Neuronal stem cell (in vitro differentiated cells): ENCODE results near the gene SPATC1L.

Experiments
- DNase-seq: peaks from one replicate; pipeline ENCODE4 v3.0.0-alpha.2; 2013; ENCODE audit warnings: low spot score
- H2AFZ ChIP-seq: one replicate; pipeline ENCODE4 v1.6.1; 2013; ENCODE audit warnings: mild to moderate bottlenecking, low read length, inconsistent platforms
- H2AK5ac ChIP-seq: 2 replicates; pipeline ENCODE4 v1.6.1; 2013; ENCODE audit warnings: low read depth, mild to moderate bottlenecking, inconsistent platforms, low read length, moderate library complexity, mixed read lengths
- H2BK120ac ChIP-seq: 2 replicates; pipeline ENCODE4 v1.6.1; 2013; ENCODE audit warnings: low read depth, mild to moderate bottlenecking, inconsistent platforms, low read length, moderate library complexity, mixed read lengths
- H2BK12ac ChIP-seq: one replicate; pipeline ENCODE4 v1.6.1; 2013; ENCODE audit warnings: low read length, inconsistent platforms
- H2BK15ac ChIP-seq: 2 replicates; pipeline ENCODE4 v1.6.1; 2013; ENCODE audit warnings: mild to moderate bottlenecking, low read length, inconsistent platforms, mixed read lengths
- H2BK5ac ChIP-seq: one replicate; pipeline ENCODE4 v1.6.1; 2013; ENCODE audit warnings: inconsistent platforms, mild to moderate bottlenecking, low read length, moderate library complexity
- H3K14ac ChIP-seq: one replicate; pipeline ENCODE4 v1.6.1; 2013; ENCODE audit warnings: low read length, inconsistent platforms
- H3K18ac ChIP-seq: 2 replicates; pipeline ENCODE4 v1.6.1; 2013; ENCODE audit warnings: low read length, inconsistent platforms
- H3K23ac ChIP-seq: 2 replicates; pipeline ENCODE4 v1.6.1; 2013; ENCODE audit warnings: low read depth, mild to moderate bottlenecking, mixed read lengths, low read length, inconsistent platforms; ENCODE audit not compliant: poor library complexity
- H3K27ac ChIP-seq: replicated peaks from 3 replicates; pipeline ENCODE4 v1.5.1; 2013; ENCODE audit warnings: low read length, inconsistent platforms
- H3K27me3 ChIP-seq, 3 experiments: 2 replicates each; pipeline ENCODE4 v1.6.1; 2013; ENCODE audit warnings: low read length in 3 of 3, mild to moderate bottlenecking in 2 of 3, inconsistent platforms in 1 of 3, low read depth in 1 of 3, mixed read lengths in 1 of 3, moderate library complexity in 1 of 3; ENCODE audit not compliant: control insufficient read depth in 3 of 3, insufficient read depth in 3 of 3
- H3K36me3 ChIP-seq, 2 donors: replicated peaks in 1 of 2; 2 replicates each; pipeline ENCODE4 v1.6.1; 2013; ENCODE audit warnings: low read length in 2 of 2; ENCODE audit not compliant: control insufficient read depth in 2 of 2, insufficient read depth in 2 of 2
- H3K4ac ChIP-seq: 2 replicates; pipeline ENCODE4 v1.6.1; 2013; ENCODE audit warnings: inconsistent platforms, mild to moderate bottlenecking, low read length, moderate library complexity
- H3K4me1 ChIP-seq, 2 donors: 1 replicate in 1 of 2; 2 replicates in 1 of 2; pipeline ENCODE4 v1.6.1; 2013; ENCODE audit warnings: low read length in 2 of 2, low read depth in 1 of 2; ENCODE audit not compliant: control insufficient read depth in 2 of 2, insufficient read depth in 1 of 2
- H3K4me2 ChIP-seq: one replicate; pipeline ENCODE4 v1.6.1; 2013; ENCODE audit warnings: mild to moderate bottlenecking, low read length, inconsistent platforms; ENCODE audit not compliant: insufficient read depth, poor library complexity, severe bottlenecking
- H3K4me3 ChIP-seq, 2 donors: 2 replicates each; pipeline ENCODE4 v1.5.1; 2013; ENCODE audit warnings: low read length in 2 of 2, mild to moderate bottlenecking in 2 of 2, inconsistent platforms in 1 of 2, moderate library complexity in 1 of 2
- H3K79me1 ChIP-seq: one replicate; pipeline ENCODE4 v1.6.1; 2013; ENCODE audit warnings: low read depth, mild to moderate bottlenecking, inconsistent platforms, low read length, moderate library complexity
- H3K9ac ChIP-seq: one replicate; pipeline ENCODE4 v1.6.1; 2013; ENCODE audit warnings: mild to moderate bottlenecking, low read depth, low read length, inconsistent platforms; ENCODE audit not compliant: poor library complexity
- H3K9me3 ChIP-seq, 2 donors: replicated peaks in 1 of 2; 2 replicates each; pipeline versions ENCODE3 to v1.6.1; 2013; ENCODE audit warnings: low read length in 2 of 2, mild to moderate bottlenecking in 2 of 2, inconsistent platforms in 1 of 2, low read depth in 1 of 2, mixed read lengths in 1 of 2, moderate library complexity in 1 of 2; ENCODE audit not compliant: control insufficient read depth in 2 of 2, insufficient read depth in 1 of 2
- H4K8ac ChIP-seq: one replicate; pipeline ENCODE4 v1.6.1; 2013; ENCODE audit warnings: low read depth, mild to moderate bottlenecking, inconsistent platforms, low read length, moderate library complexity
- H4K91ac ChIP-seq: one replicate; pipeline ENCODE4 v1.6.1; 2013; ENCODE audit warnings: low read length, low read depth, mild to moderate bottlenecking, inconsistent platforms; ENCODE audit not compliant: poor library complexity
- WGBS, 2 donors: extraction: QIAGEN DNeasy Blood & Tissue Kit; methylation state at CpG; one replicate each; pipeline ENCODE4 v1.1.7; 2013; ENCODE audit warnings: missing lambda C conversion rate in 2 of 2, mixed read lengths in 1 of 2; ENCODE audit not compliant: insufficient read length in 2 of 2, insufficient replicate concordance in 1 of 2; ENCODE audit errors: extremely low coverage in 2 of 2; 5-methylcytosine and 5-hydroxymethylcytosine counted together

SPATC1L gene

GRCh38 chr21:46228345-46229051 is 44.2 kb upstream of the SPATC1L start, which contains the start of gene LSS:
Gene LSS, minus strand, starts transcription at chr21:46228774. Its CDS starts 29 bp downstream, at chr21:46228745.
- peak within 1 kb of the TSS; percentile 97 for H3K23ac ChIP-seq
- WGBS, 2 donors = no CpG with 5 or more reads among the region's 77 CpGs
- peak within 1 kb of the TSS; percentile 99 for H3K18ac ChIP-seq
- peak within 1 kb of the TSS; percentile 76 for H2BK15ac ChIP-seq
- peak within 1 kb of the TSS; percentile 28 for H3K4ac ChIP-seq
- H2AFZ ChIP-seq = peak within 1 kb of the TSS; percentile 86
- peak within 1 kb of the TSS; percentile 73 for H2BK120ac ChIP-seq
- H3K9ac ChIP-seq = peak within 1 kb of the TSS; percentile 96
- H3K36me3 ChIP-seq = peaks cover 15 to 67% of the 10 kb centered on the region in 2 donors
- peak within 1 kb of the TSS; percentile 95 for H2BK5ac ChIP-seq
- H3K27me3 ChIP-seq = no peaks in the 10 kb centered on the region
- peak within 1 kb of the TSS; percentile 63 for H2BK12ac ChIP-seq
- peak within 1 kb of the TSS; percentile 70 to 87 for H3K4me3 ChIP-seq
- peaks cover 20 to 21% of the 10 kb centered on the region in 2 donors for H3K4me1 ChIP-seq
- peaks cover 6% of the 10 kb centered on the region for H3K79me1 ChIP-seq
- H3K14ac ChIP-seq = peak within 1 kb of the TSS; percentile 94
- peaks cover 18 to 28% of the 10 kb centered on the region in 2 donors for H3K9me3 ChIP-seq
- H3K4me2 ChIP-seq = peak within 1 kb of the TSS; percentile 88
- DNase-seq = peak; percentile 97
- H4K8ac ChIP-seq = peak within 1 kb of the TSS; percentile 90
- peak within 1 kb of the TSS; percentile 92 for H3K27ac ChIP-seq
- peak within 1 kb of the TSS; percentile 98 for H2AK5ac ChIP-seq
- no peak within 1 kb of the TSS for H4K91ac ChIP-seq

GRCh38 chr21:46227811-46228344 is 43.6 kb upstream of the SPATC1L start:
- H3K4me1 ChIP-seq = peaks cover 20 to 21% of the 10 kb centered on the region in 2 donors
- H3K4me3 ChIP-seq = peak overlapping the region; percentile 70 to 87
- no peak for DNase-seq
- no peaks in the 10 kb centered on the region for H3K27me3 ChIP-seq
- peak overlapping the region; percentile 69 for H2BK120ac ChIP-seq
- H4K91ac ChIP-seq = no peak overlapping the region
- no peak overlapping the region for H2BK12ac ChIP-seq
- H3K36me3 ChIP-seq = peaks cover 13 to 66% of the 10 kb centered on the region in 2 donors
- peak overlapping the region; percentile 81 for H2AFZ ChIP-seq
- peak overlapping the region; percentile 95 for H3K18ac ChIP-seq
- no CpG with 5 or more reads among the region's 20 CpGs for WGBS, 2 donors
- H2AK5ac ChIP-seq = peak overlapping the region; percentile 97
- no peak overlapping the region for H3K4ac ChIP-seq
- H3K79me1 ChIP-seq = peaks cover 6% of the 10 kb centered on the region
- peak overlapping the region; percentile 78 for H3K4me2 ChIP-seq
- H2BK15ac ChIP-seq = peak overlapping the region; percentile 76
- H2BK5ac ChIP-seq = peak overlapping the region; percentile 95
- H3K9ac ChIP-seq = peak overlapping the region; percentile 96
- peaks cover 18 to 23% of the 10 kb centered on the region in 2 donors for H3K9me3 ChIP-seq
- peak overlapping the region; percentile 97 for H3K23ac ChIP-seq
- H3K14ac ChIP-seq = peak overlapping the region; percentile 94
- H3K27ac ChIP-seq = peak overlapping the region; percentile 92
- no peak overlapping the region for H4K8ac ChIP-seq

- peak overlapping the region; percentile 78 for H3K4me2 ChIP-seq
- H3K79me1 ChIP-seq = peaks cover 12% of the 10 kb centered on the region
- no peak overlapping the region for H2BK120ac ChIP-seq
- no peak overlapping the region for H2BK12ac ChIP-seq
- H3K4ac ChIP-seq = no peak overlapping the region
- H3K14ac ChIP-seq = no peak overlapping the region
- peaks cover 17% of the 10 kb centered on the region in 2 donors for H3K9me3 ChIP-seq
- H4K91ac ChIP-seq = no peak overlapping the region
- H3K18ac ChIP-seq = no peak overlapping the region
- H3K4me1 ChIP-seq = peaks cover 20 to 21% of the 10 kb centered on the region in 2 donors
- no CpG with 5 or more reads among the region's 4 CpGs for whole genome bisulfite sequencing, 2 donors
- H2AK5ac ChIP-seq = peak overlapping the region; percentile 48
- H2AFZ ChIP-seq = no peak overlapping the region
- no peak overlapping the region for H3K9ac ChIP-seq
- H3K27me3 ChIP-seq = no peaks in the 10 kb centered on the region
- no peak for DNase-seq
- no peak overlapping the region for H2BK5ac ChIP-seq
- H2BK15ac ChIP-seq = no peak overlapping the region
- peaks cover 16 to 66% of the 10 kb centered on the region in 2 donors for H3K36me3 ChIP-seq
- peak overlapping the region; percentile 41 to 70 for H3K4me3 ChIP-seq
- H3K23ac ChIP-seq = peak overlapping the region; percentile 4
- no peak overlapping the region for H3K27ac ChIP-seq
- H4K8ac ChIP-seq = no peak overlapping the region
These were observed 42.8 kb upstream of the SPATC1L start for GRCh38 chr21:46226920-46227599.

GRCh38 chr21:46226146-46226545 is 41.9 kb upstream of the SPATC1L start:
- H4K91ac ChIP-seq = no peak overlapping the region
- H2BK15ac ChIP-seq = no peak overlapping the region
- no peak overlapping the region for H3K18ac ChIP-seq
- H3K14ac ChIP-seq = no peak overlapping the region
- H3K27me3 ChIP-seq = no peaks in the 10 kb centered on the region
- WGBS, 2 donors = no CpG with 5 or more reads among the region's 1 CpG
- H3K4ac ChIP-seq = no peak overlapping the region
- no peak overlapping the region for H3K9ac ChIP-seq
- H3K23ac ChIP-seq = no peak overlapping the region
- no peak overlapping the region for H2BK12ac ChIP-seq
- H2AFZ ChIP-seq = no peak overlapping the region
- peaks cover 24 to 66% of the 10 kb centered on the region in 2 donors for H3K36me3 ChIP-seq
- H2AK5ac ChIP-seq = no peak overlapping the region
- no peak overlapping the region for H2BK5ac ChIP-seq
- peak overlapping the region in 1 of 2 donors; percentile 70 for H3K4me3 ChIP-seq
- peaks cover 12% of the 10 kb centered on the region for H3K79me1 ChIP-seq
- H3K4me2 ChIP-seq = no peak overlapping the region
- no peak overlapping the region for H2BK120ac ChIP-seq
- DNase-seq = no peak
- peaks cover 20 to 21% of the 10 kb centered on the region in 2 donors for H3K4me1 ChIP-seq
- H3K9me3 ChIP-seq = peaks cover 11 to 13% of the 10 kb centered on the region in 2 donors
- H4K8ac ChIP-seq = no peak overlapping the region
- no peak overlapping the region for H3K27ac ChIP-seq
